Spleen (tissue), 7 donors: ENCODE results near the gene NUP210L.
"Not testable (repeated sequence)": the region's sequence is repeated elsewhere in the genome, so short reads cannot be mapped to it uniquely, and the experiment has no call there.

ENCODE experiments used
- CTCF ChIP-seq, 11 experiments: fragments of 200-600 bp in 7 of 11; fragments of 450-650 bp in 4 of 11; sonication (generic) in 4 of 11; IDR thresholded peaks in 8 of 11; conservative IDR thresholded peaks in 3 of 11; 1 replicate in 7 of 11; 2 replicates in 4 of 11; pipeline versions ENCODE4 v1.4.0 to v1.8.0; 2016 to 2021; ENCODE audit warnings: antibody characterized with exemption in 11 of 11, inconsistent platforms in 4 of 11, mild to moderate bottlenecking in 1 of 11
- POLR2A ChIP-seq, 3 donors: fragments of 450-650 bp; IDR thresholded peaks; one replicate each; pipeline ENCODE4 v1.5.1; 2017; ENCODE audit warnings: antibody characterized with exemption in 3 of 3, mild to moderate bottlenecking in 1 of 3
- POLR2AphosphoS5 ChIP-seq, 3 donors: sonication (generic); formaldehyde crosslinking; IDR thresholded peaks; one replicate each; pipeline ENCODE4 v1.5.1; 2017; ENCODE audit warnings: antibody characterized with exemption in 3 of 3
- donor health status: DM: no; HTN: no; CAD: no; lungs with moderate emphysema.
- donor health status: DM: no; HTN: no; CAD: no.
- donor health status: DM: no; HTN: no; CAD: no.

GRCh38 chr1:154123205-154123604 lies 31.7 kb downstream of the NUP210L start:
- TF ChIP-seq CTCF (IDR thresholded peaks at IDR 0.05 in 8 of 11, conservative IDR thresholded peaks at IDR 0.05 in 3 of 11); POLR2AphosphoS5 (IDR thresholded peaks at IDR 0.05); POLR2A (IDR thresholded peaks at IDR 0.05): not testable (repeated sequence)
